ENCODE measurements around the gene KDSR.

Gene KDSR

GRCh38 chr18:63346031-63346430 is 21.0 kb downstream of the KDSR start:
- H3K27me3 Mint-ChIP-seq, result no peaks in the 10 kb centered on the region
- H3K36me3 Mint-ChIP-seq, result peaks cover 13% of the 10 kb centered on the region
- H3K4me1 Mint-ChIP-seq (ENCODE audit: low read depth), result peaks cover 1% of the 10 kb centered on the region
- no peak overlapping the region for H3K4me3 Mint-ChIP-seq
- H3K27ac Mint-ChIP-seq, result no peak overlapping the region
- no peaks in the 10 kb centered on the region for H3K9me3 Mint-ChIP-seq (ENCODE audit: low read depth)

GRCh38 chr18:63344918-63345317 is 22.1 kb downstream of the KDSR start:
- Mint-ChIP-seq H3K4me3 (no peak overlapping the region), H3K27me3 (no peaks in the 10 kb centered on the region), H3K9me3 (ENCODE audit: low read depth) (no peaks in the 10 kb centered on the region), H3K36me3 (peaks cover 16% of the 10 kb centered on the region), H3K4me1 (ENCODE audit: low read depth) (peaks cover 5% of the 10 kb centered on the region), H3K27ac (no peak overlapping the region)

- Mint-ChIP-seq H3K4me1 (ENCODE audit: low read depth) (peaks cover 6% of the 10 kb centered on the region), H3K27me3 (no peaks in the 10 kb centered on the region), H3K4me3 (no peak overlapping the region), H3K9me3 (ENCODE audit: low read depth) (no peaks in the 10 kb centered on the region), H3K36me3 (peaks cover 18% of the 10 kb centered on the region), H3K27ac (no peak overlapping the region)
These were observed 22.7 kb downstream of the KDSR start for GRCh38 chr18:63344263-63344662.

- H3K36me3 Mint-ChIP-seq, result peaks cover 23% of the 10 kb centered on the region
- H3K27me3 Mint-ChIP-seq, result no peaks in the 10 kb centered on the region
- H3K4me1 Mint-ChIP-seq (ENCODE audit: low read depth), result peaks cover 6% of the 10 kb centered on the region
- H3K4me3 Mint-ChIP-seq, result no peak overlapping the region
- H3K9me3 Mint-ChIP-seq (ENCODE audit: low read depth), result no peaks in the 10 kb centered on the region
- H3K27ac Mint-ChIP-seq, result no peak overlapping the region
These were observed 24.8 kb downstream of the KDSR start for GRCh38 chr18:63342206-63342605.

GRCh38 chr18:63339920-63340484 is 27.0 kb downstream of the KDSR start:
- H3K36me3 Mint-ChIP-seq, result peaks cover 29% of the 10 kb centered on the region
- H3K4me3 Mint-ChIP-seq, result no peak overlapping the region
- H3K27ac Mint-ChIP-seq, result no peak overlapping the region
- H3K27me3 Mint-ChIP-seq, result no peaks in the 10 kb centered on the region
- no peaks in the 10 kb centered on the region for H3K9me3 Mint-ChIP-seq (ENCODE audit: low read depth)
- H3K4me1 Mint-ChIP-seq (ENCODE audit: low read depth), result peaks cover 11% of the 10 kb centered on the region

- Mint-ChIP-seq H3K27ac (no peak overlapping the region), H3K36me3 (peaks cover 22% of the 10 kb centered on the region)
These were observed 30.5 kb downstream of the KDSR start for GRCh38 chr18:63336366-63337099.

GRCh38 chr18:63331105-63331504 is 35.9 kb downstream of the KDSR start:
- Mint-ChIP-seq H3K27me3 (no peaks in the 10 kb centered on the region), H3K27ac (no peak overlapping the region), H3K4me3 (no peak overlapping the region), H3K9me3 (ENCODE audit: low read depth) (no peaks in the 10 kb centered on the region), H3K36me3 (peaks cover 6% of the 10 kb centered on the region), H3K4me1 (ENCODE audit: low read depth) (no peaks in the 10 kb centered on the region)

More at GRCh38 chr18:63336366-63337099, 30.5 kb downstream of the KDSR start:
- H3K9me3 Mint-ChIP-seq (ENCODE audit: low read depth), result no peaks in the 10 kb centered on the region
- peaks cover 10% of the 10 kb centered on the region for H3K4me1 Mint-ChIP-seq (ENCODE audit: low read depth)
- H3K27me3 Mint-ChIP-seq, result no peaks in the 10 kb centered on the region
- no peak overlapping the region for H3K4me3 Mint-ChIP-seq

GRCh38 chr18:63329431-63330145 is 37.4 kb downstream of the KDSR start:
- no peaks in the 10 kb centered on the region for H3K4me1 Mint-ChIP-seq (ENCODE audit: low read depth)
- no peaks in the 10 kb centered on the region for H3K9me3 Mint-ChIP-seq (ENCODE audit: low read depth)
- H3K4me3 Mint-ChIP-seq, result no peak overlapping the region
- H3K27me3 Mint-ChIP-seq, result no peaks in the 10 kb centered on the region
- no peak overlapping the region for H3K27ac Mint-ChIP-seq
- peaks cover 4% of the 10 kb centered on the region for H3K36me3 Mint-ChIP-seq

- Mint-ChIP-seq H3K4me3 (no peak overlapping the region), H3K27me3 (no peaks in the 10 kb centered on the region), H3K4me1 (ENCODE audit: low read depth) (peaks cover 16% of the 10 kb centered on the region), H3K9me3 (ENCODE audit: low read depth) (no peaks in the 10 kb centered on the region), H3K27ac (no peak overlapping the region), H3K36me3 (peaks cover under 1% of the 10 kb centered on the region)
These were observed 41.0 kb downstream of the KDSR start for GRCh38 chr18:63326011-63326410.

- Mint-ChIP-seq H3K36me3 (no peaks in the 10 kb centered on the region), H3K4me3 (no peak overlapping the region), H3K27ac (no peak overlapping the region), H3K27me3 (no peaks in the 10 kb centered on the region), H3K4me1 (ENCODE audit: low read depth) (peaks cover 18% of the 10 kb centered on the region), H3K9me3 (ENCODE audit: low read depth) (no peaks in the 10 kb centered on the region)
These were observed 41.8 kb downstream of the KDSR start for GRCh38 chr18:63325086-63325686.

- Mint-ChIP-seq H3K27ac (no peak overlapping the region), H3K27me3 (no peaks in the 10 kb centered on the region), H3K9me3 (ENCODE audit: low read depth) (no peaks in the 10 kb centered on the region), H3K4me1 (ENCODE audit: low read depth) (peaks cover 18% of the 10 kb centered on the region), H3K4me3 (no peak overlapping the region), H3K36me3 (no peaks in the 10 kb centered on the region)
These were observed 43.9 kb downstream of the KDSR start for GRCh38 chr18:63322908-63323634.

- no peaks in the 10 kb centered on the region for H3K9me3 Mint-ChIP-seq (ENCODE audit: low read depth)
- H3K4me3 Mint-ChIP-seq, result no peak overlapping the region
- peaks cover 18% of the 10 kb centered on the region for H3K4me1 Mint-ChIP-seq (ENCODE audit: low read depth)
- no peaks in the 10 kb centered on the region for H3K36me3 Mint-ChIP-seq
- H3K27ac Mint-ChIP-seq, result peak overlapping the region; percentile 22
- no peaks in the 10 kb centered on the region for H3K27me3 Mint-ChIP-seq
These were observed 44.8 kb downstream of the KDSR start for GRCh38 chr18:63322206-63322605.

- Mint-ChIP-seq H3K36me3 (no peaks in the 10 kb centered on the region), H3K27ac (peak overlapping the region; percentile 92), H3K4me1 (ENCODE audit: low read depth) (peaks cover 25% of the 10 kb centered on the region), H3K4me3 (peak overlapping the region; percentile 83), H3K9me3 (ENCODE audit: low read depth) (no peaks in the 10 kb centered on the region), H3K27me3 (no peaks in the 10 kb centered on the region)
These were observed 45.7 kb downstream of the KDSR start for GRCh38 chr18:63321291-63321690.

- H3K27ac Mint-ChIP-seq, result peak overlapping the region; percentile 92
These were observed 46.1 kb downstream of the KDSR start for GRCh38 chr18:63320975-63321265.

More at GRCh38 chr18:63320975-63321265, 46.1 kb downstream of the KDSR start:
- H3K27me3 Mint-ChIP-seq, result no peaks in the 10 kb centered on the region
- H3K9me3 Mint-ChIP-seq (ENCODE audit: low read depth), result no peaks in the 10 kb centered on the region
- H3K4me1 Mint-ChIP-seq (ENCODE audit: low read depth), result peaks cover 27% of the 10 kb centered on the region
- no peaks in the 10 kb centered on the region for H3K36me3 Mint-ChIP-seq
- H3K4me3 Mint-ChIP-seq, result peak overlapping the region; percentile 83
